GM12875 (cell line): Measurements from ENCODE around the gene COCH.
"Not testable (repeated sequence)": the region's sequence is repeated elsewhere in the genome, so short reads cannot be mapped to it uniquely, and the experiment has no call there.

ENCODE experiments used
- H3K4me3 ChIP-seq: one replicate; pipeline ENCODE4 v1.5.1; 2011; ENCODE audit warnings: low read depth, low read length, control low read depth
- TF ChIP-seq, protein P1 (sequence below): IDR thresholded peaks from 2 replicates; pipeline ENCODE4 v1.5.1; 2011; ENCODE audit warnings: low read depth, mild to moderate bottlenecking, control low read depth, inconsistent platforms, low read length, moderate library complexity, borderline replicate concordance; ENCODE audit not compliant: insufficient read depth

Gene COCH

DNA sequence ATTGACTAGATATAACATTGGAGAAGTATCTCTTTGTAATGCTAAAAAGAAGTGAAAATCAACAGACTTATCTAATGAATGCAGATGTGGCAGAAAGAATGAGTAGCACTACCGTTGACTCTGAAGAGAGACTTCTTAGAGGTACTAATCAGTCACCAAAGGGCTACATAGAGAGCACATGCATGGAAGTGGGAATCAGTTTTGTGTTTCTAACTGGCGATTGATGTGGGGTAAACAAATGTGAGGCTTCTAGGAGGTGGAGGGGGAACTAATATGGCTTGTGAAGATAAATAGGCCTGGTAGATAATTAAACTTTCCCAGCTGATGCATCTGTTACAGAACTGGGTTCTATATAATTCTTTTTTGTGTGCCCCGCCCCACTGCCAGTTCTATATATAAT, 10.5 kb downstream of the COCH start:
- no peak overlapping the region for H3K4me3 ChIP-seq
- TF ChIP-seq, protein P1, sequence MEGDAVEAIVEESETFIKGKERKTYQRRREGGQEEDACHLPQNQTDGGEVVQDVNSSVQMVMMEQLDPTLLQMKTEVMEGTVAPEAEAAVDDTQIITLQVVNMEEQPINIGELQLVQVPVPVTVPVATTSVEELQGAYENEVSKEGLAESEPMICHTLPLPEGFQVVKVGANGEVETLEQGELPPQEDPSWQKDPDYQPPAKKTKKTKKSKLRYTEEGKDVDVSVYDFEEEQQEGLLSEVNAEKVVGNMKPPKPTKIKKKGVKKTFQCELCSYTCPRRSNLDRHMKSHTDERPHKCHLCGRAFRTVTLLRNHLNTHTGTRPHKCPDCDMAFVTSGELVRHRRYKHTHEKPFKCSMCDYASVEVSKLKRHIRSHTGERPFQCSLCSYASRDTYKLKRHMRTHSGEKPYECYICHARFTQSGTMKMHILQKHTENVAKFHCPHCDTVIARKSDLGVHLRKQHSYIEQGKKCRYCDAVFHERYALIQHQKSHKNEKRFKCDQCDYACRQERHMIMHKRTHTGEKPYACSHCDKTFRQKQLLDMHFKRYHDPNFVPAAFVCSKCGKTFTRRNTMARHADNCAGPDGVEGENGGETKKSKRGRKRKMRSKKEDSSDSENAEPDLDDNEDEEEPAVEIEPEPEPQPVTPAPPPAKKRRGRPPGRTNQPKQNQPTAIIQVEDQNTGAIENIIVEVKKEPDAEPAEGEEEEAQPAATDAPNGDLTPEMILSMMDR: no peak

DNA sequence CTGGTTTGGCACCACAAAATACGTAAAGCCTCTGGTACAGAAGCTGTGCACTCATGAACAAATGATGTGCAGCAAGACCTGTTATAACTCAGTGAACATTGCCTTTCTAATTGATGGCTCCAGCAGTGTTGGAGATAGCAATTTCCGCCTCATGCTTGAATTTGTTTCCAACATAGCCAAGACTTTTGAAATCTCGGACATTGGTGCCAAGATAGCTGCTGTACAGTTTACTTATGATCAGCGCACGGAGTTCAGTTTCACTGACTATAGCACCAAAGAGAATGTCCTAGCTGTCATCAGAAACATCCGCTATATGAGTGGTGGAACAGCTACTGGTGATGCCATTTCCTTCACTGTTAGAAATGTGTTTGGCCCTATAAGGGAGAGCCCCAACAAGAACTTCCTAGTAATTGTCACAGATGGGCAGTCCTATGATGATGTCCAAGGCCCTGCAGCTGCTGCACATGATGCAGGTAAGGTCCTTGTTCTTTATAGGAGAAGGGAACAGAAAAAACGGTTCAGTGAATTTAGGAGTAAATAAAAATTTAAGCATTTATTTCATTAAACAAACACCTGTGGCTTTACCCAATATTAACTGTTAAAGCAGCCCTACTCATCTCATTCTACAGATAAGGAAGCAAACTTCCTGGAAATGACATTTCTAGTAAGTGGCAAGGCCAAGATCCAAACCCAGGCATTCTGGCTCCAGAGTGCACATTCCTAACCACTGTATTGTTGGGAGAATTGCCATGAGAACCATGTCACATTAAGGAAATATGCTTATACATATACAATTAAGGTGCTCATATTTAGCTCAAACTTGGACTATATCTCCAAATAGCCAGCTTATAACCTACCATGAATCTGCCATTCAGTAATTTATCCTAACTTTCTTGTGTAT, 11.7 kb downstream of the COCH start:
- TF ChIP-seq, protein P1: no peak
- H3K4me3 ChIP-seq: no peak overlapping the region

DNA sequence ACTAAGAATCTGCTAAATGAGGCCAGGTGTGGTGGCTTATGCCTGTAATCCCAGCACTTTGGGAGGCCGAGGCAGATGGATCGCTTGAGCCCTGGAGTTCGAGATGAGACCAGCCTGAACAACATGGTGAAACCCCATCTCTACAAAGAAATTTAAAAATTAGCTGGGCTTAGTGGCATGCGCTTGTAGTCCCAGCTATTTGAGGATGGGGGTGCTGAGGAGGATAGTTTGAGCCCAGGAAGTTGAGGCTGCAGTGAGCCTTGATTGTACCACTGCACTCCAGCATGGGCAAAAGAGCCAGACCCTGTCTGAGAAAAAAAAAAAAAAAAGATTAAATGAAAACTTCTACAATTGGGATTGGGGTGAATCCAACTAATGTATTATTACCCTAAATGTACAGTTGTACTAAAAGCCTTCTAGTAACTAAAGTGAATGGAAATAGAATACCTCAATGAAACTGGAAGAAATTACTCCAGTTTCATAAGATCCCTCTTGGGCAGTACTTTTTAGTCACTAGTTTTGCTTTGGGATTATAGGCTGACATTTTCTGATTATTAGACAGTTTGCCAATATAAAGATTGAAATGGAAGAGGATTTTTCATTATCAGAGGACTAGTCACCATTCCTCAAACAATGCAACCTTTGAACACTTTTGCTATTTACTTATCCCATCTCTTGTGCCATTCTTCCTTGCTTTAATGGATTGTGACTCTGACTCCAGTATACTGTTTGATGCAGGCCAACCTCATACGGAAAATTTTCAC, 14.3 kb downstream of the COCH start:
- H3K4me3 ChIP-seq: no peak overlapping the region
- TF ChIP-seq, protein P1: no peak

DNA sequence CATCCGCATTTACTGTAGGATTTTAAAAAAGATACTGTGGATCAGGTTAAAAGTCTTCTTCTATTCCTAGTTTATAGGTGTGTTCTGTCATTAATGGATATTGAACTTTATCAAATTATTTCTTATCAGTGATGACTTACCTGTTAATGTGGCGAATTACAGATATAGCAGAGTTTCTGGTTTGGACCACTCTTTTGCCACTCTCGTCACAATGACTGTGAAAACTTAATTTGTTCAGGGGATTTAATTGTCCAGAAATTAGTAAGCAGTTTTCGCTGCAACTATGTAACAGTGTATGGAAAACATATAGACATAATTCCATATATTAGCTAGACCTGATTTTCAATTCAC, 14.9 kb downstream of the COCH start:
- H3K4me3 ChIP-seq: no peak overlapping the region
- TF ChIP-seq, protein P1: no peak

DNA sequence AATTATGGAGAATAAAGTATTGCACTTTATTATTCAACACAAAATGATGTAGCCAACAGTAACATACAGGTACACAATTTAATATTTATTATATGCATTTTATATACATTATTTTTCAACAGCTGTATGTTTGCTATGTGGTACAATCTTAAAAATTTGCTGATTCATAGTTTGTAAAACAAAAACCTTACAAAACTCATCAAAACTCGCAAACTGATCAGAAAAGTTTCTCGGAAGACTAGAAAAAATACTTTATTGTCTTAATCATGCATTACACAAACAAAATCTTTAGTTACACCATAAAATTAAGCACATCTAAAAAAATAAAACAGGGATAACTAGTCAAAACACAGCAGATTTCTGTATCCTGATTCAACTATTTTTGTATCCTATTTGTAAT, 19.5 kb downstream of the COCH start:
- TF ChIP-seq, protein P1: no peak
- H3K4me3 ChIP-seq: no peak overlapping the region

DNA sequence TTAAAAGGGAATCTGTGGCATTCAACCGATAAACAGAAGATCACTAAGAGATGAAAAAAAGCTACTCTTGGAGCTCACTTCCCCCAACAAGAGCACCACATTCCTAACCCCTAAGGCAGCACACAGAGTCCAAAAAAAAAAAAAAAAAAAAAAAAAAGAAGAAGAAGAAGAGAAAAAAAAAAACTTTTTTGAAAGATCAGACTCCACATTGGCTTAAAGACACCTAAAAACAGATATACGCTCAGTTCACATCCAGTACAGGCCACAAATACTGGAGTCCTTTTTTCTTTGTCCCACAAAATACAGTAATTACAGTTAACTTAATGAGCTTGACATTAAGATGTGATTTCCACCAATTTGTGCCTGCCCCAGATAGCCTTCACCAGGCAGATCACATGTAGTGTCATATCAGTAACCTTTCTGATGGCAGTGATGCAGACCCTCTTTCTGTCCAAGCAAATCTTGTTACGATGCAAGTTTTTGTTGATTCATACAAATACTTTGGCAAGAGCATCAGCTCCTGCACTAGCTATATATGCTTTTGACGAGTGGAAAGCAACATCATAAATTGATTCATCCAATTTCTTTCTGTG, 20.7 kb downstream of the COCH start:
- TF ChIP-seq, protein P1: no peak
- no peak overlapping the region for H3K4me3 ChIP-seq

DNA sequence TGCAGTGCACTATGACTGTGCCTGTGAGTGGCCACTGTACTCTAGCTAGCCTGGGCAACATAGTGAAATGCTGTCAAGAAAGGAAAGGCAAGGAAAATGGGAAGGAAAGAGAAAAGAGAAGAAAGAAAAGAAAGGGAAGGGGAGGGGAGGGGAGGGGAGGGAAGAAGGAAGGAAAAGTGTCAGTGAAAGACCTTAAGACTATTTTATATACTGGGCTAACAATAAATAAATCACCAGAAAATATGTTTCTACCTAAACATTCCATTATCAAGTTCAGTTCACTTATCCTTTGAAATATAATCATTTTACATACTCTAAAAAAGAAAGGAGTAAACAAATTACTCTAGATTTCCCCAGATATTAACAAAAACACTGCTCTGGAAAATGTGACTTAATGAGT, 22.1 kb downstream of the COCH start:
- H3K4me3 ChIP-seq: no peak overlapping the region

DNA sequence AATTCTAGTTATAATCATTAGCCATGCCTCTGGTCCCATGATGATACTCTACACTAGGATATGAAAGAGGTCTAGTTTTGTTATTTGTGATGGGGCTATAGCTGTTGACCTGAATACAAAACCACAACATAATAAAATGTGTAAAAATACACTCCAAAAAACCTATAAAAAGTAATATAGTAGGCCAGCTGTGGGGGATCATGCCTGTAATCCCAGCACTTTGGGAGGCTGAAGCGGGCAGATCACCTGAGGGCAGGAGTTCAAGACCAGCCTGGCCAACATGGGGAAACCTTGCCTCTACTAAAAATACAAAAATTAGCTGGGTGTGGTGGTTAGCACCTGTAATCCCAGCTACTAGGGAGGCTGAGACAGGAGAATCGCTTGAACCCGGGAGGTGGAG, 22.8 kb downstream of the COCH start:
- H3K4me3 ChIP-seq: not testable (repeated sequence)

More for the DNA sequence above, 22.1 kb downstream of the COCH start:
- TF ChIP-seq, protein P1: no peak
